Middle frontal gyrus (tissue), 1 donor: ENCODE results near the gene FRY.

Source experiments
- DNase-seq: peaks from one replicate; pipeline ENCODE4 v3.0.0-alpha.2; 2015; ENCODE audit warnings: low spot score; ENCODE audit errors: extremely low spot score

The FRY gene

GRCh38 chr13:32210101-32210500 is 178.5 kb downstream of the FRY start:
- DNase-seq: no peak

- DNase-seq: no peak
Observed at GRCh38 chr13:32211813-32212212, 180.2 kb downstream of the FRY start.

GRCh38 chr13:32212421-32212820 is 180.8 kb downstream of the FRY start:
- no peak for DNase-seq

GRCh38 chr13:32213626-32214025 is 182.1 kb downstream of the FRY start:
- no peak for DNase-seq

GRCh38 chr13:32214071-32214470 is 182.5 kb downstream of the FRY start:
- DNase-seq: no peak

GRCh38 chr13:32216281-32216680 is 184.7 kb downstream of the FRY start:
- no peak for DNase-seq

- no peak for DNase-seq
Observed at GRCh38 chr13:32222046-32222676, 190.6 kb downstream of the FRY start.

GRCh38 chr13:32224916-32225315 is 193.3 kb downstream of the FRY start:
- no peak for DNase-seq

GRCh38 chr13:32225481-32225931 is 193.9 kb downstream of the FRY start:
- DNase-seq: no peak

- no peak for DNase-seq
Observed at GRCh38 chr13:32228330-32229041, 196.9 kb downstream of the FRY start.

- no peak for DNase-seq
Observed at GRCh38 chr13:32229443-32229842, 197.9 kb downstream of the FRY start.

- DNase-seq: no peak
Observed at GRCh38 chr13:32232263-32232662, 200.7 kb downstream of the FRY start.

- no peak for DNase-seq
Observed at GRCh38 chr13:32233062-32233461, 201.5 kb downstream of the FRY start.

GRCh38 chr13:32234914-32235313 is 203.3 kb downstream of the FRY start:
- no peak for DNase-seq

- DNase-seq: no peak
Observed at GRCh38 chr13:32237681-32238080, 206.1 kb downstream of the FRY start.

GRCh38 chr13:32243695-32244094 is 212.1 kb downstream of the FRY start:
- DNase-seq: no peak

- DNase-seq: no peak
Observed at GRCh38 chr13:32245555-32245954, 214.0 kb downstream of the FRY start.

GRCh38 chr13:32246468-32246867 is 214.9 kb downstream of the FRY start:
- no peak for DNase-seq

- DNase-seq: no peak
Observed at GRCh38 chr13:32247887-32248286, 216.3 kb downstream of the FRY start.

GRCh38 chr13:32248801-32249200 is 217.2 kb downstream of the FRY start:
- DNase-seq: no peak

- no peak for DNase-seq
Observed at GRCh38 chr13:32252812-32253438, 221.4 kb downstream of the FRY start.

- no peak for DNase-seq
Observed at GRCh38 chr13:32253911-32254399, 222.4 kb downstream of the FRY start.
